CD4-positive, alpha-beta T cell treated with Interleukin-6 at 100 ng/mL for 8 hours (primary cell): ENCODE results near the gene HYKK.
"Not testable (repeated sequence)": the region's sequence is repeated elsewhere in the genome, so short reads cannot be mapped to it uniquely, and the experiment has no call there.

Experiments used
- DNase-seq: peaks from one replicate; pipeline ENCODE4 v3.0.0-alpha.2; 2020; ENCODE audit warnings: mixed read lengths, low spot score

HYKK gene

GRCh38 chr15:78540141-78540870 is 32.9 kb downstream of the HYKK start, which contains the start of gene PSMA4:
PSMA4 (plus strand) TSS chr15:78540444; CDS start chr15:78541928, 1,484 bp downstream.
- peak; percentile 91 for DNase-seq

- DNase-seq, result no peak
Measured at GRCh38 chr15:78540871-78541743, 33.7 kb downstream of the HYKK start.

GRCh38 chr15:78541744-78542034 is 34.3 kb downstream of the HYKK start:
- no peak for DNase-seq

- DNase-seq, result no peak
Measured at GRCh38 chr15:78542647-78543046, 35.3 kb downstream of the HYKK start.

GRCh38 chr15:78550194-78550593 is 42.8 kb downstream of the HYKK start:
- no peak for DNase-seq

- no peak for DNase-seq
Measured at GRCh38 chr15:78550815-78551214, 43.4 kb downstream of the HYKK start.

GRCh38 chr15:78551902-78552301 is 44.5 kb downstream of the HYKK start:
- DNase-seq, result no peak

- no peak for DNase-seq
Measured at GRCh38 chr15:78552597-78552996, 45.2 kb downstream of the HYKK start.

- DNase-seq, result not testable (repeated sequence)
Measured at GRCh38 chr15:78560201-78560600, 52.8 kb downstream of the HYKK start.

GRCh38 chr15:78561490-78561889 is 54.1 kb downstream of the HYKK start:
- no peak for DNase-seq

- DNase-seq, result no peak
Measured at GRCh38 chr15:78563092-78563491, 55.7 kb downstream of the HYKK start.

GRCh38 chr15:78564743-78565096 is 57.3 kb downstream of the HYKK start:
- no peak for DNase-seq

GRCh38 chr15:78565097-78565950 is 57.9 kb downstream of the HYKK start, which contains the start of gene CHRNA5:
CHRNA5 (plus strand) TSS chr15:78565520; CDS start chr15:78565720, 200 bp downstream.
- DNase-seq, result peak; percentile 57

- DNase-seq, result no peak
Measured at GRCh38 chr15:78565951-78566774, 58.8 kb downstream of the HYKK start.

GRCh38 chr15:78567531-78567930 is 60.2 kb downstream of the HYKK start:
- DNase-seq, result no peak

- no peak for DNase-seq
Measured at GRCh38 chr15:78570710-78571109, 63.3 kb downstream of the HYKK start.

GRCh38 chr15:78571382-78571781 is 64.0 kb downstream of the HYKK start:
- DNase-seq, result no peak

- no peak for DNase-seq
Measured at GRCh38 chr15:78573416-78573815, 66.0 kb downstream of the HYKK start.

GRCh38 chr15:78574944-78575343 is 67.6 kb downstream of the HYKK start:
- no peak for DNase-seq
